ENCODE results near the gene NSF.
"Not testable (repeated sequence)": the region's sequence is repeated elsewhere in the genome, so short reads cannot be mapped to it uniquely, and the experiment has no call there.

NSF gene

DNA sequence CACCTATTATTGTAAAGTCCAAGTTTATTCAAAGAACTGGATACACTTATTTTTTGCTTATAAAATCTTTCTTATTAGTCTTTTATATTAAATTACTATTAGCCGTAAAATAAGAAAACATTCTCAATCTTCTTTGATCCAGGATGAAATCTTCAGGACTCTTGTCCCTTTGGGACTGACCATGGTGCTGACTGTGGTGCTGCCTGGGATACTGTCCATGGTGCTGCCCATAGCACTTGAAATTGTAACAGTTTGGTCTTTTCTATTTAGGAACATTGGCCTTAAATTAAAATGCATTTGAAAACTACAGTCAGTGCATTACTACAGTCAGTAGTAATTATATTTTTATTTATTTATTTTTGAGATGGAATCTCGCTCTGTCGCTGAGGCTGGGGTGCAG, 41.7 kb downstream of the NSF start:
- DNase-seq: not testable (repeated sequence)

DNA sequence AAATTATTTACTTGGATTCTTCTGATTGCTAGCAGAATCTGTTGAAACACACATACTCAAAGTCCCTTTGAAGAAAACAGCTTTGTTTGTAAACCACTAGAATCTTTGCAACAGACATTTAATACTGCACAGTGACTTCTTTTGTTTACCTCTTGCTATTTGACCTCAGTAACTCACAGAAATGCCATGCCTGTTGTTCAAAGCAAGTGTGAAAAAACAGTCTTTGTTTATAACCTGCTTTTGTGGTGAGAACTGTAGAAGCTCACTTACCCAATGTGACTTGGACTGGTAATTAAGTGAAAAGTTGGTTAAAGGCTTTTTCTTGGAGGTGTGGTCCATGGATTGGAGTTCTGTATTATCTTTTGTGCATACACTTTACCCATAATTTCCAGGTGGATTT, 44.4 kb downstream of the NSF start:
- not testable (repeated sequence) for DNase-seq

DNA sequence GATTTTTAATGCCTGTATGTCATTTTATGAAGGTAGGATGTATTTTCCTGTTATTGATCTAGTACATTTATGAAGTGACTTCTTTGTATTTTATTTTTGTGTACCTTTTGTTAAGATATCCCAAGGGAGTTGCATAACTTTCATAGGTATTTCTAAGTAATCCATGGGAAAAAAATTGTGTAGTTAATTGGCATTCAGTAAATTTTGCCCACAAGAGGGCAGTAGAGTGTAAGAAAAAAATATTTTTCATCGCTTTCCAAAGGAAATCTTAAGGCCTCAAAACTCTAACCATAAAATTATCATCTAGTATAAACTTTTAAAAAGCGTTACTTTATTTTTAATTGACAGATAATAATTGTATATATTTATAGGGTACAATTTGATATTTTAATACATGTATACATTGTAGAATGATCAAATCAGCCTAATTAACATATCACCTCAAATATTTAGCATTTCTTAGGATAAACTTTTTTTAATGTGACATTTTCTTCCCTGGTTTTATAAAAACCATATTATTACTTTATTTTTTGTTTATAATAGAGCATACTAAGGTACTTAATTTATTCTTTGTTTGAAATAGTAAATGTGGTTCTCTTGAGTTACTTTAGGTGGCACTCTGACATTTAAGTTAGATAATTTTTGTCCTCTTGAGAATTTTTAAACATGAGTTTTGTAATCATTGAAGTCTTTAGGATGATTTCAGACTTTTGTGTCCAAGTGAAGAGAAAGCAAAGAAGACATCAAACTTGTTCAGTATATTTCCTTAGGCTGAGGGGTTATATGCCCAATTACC, 51.6 kb downstream of the NSF start:
- DNase-seq: not testable (repeated sequence)

DNA sequence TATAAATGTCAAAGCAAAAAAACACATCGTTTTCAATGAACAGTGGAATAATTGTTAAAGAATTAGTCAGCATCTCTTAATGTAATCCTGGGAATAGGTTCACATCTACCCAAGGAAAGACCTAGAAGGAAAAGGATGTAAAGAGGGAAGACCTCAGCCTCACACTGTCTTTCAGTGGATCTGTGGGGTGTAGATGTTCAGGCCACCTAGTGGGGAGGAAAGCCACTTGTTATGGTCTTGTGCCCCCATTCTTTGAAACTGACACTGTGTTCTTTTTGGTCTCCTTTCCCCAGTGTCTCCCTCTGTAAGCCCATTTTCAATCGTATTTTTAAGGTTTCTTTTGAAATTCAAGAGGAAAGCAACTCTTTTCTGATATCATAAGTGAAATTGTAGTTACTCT, 56.8 kb downstream of the NSF start:
- not testable (repeated sequence) for DNase-seq

DNA sequence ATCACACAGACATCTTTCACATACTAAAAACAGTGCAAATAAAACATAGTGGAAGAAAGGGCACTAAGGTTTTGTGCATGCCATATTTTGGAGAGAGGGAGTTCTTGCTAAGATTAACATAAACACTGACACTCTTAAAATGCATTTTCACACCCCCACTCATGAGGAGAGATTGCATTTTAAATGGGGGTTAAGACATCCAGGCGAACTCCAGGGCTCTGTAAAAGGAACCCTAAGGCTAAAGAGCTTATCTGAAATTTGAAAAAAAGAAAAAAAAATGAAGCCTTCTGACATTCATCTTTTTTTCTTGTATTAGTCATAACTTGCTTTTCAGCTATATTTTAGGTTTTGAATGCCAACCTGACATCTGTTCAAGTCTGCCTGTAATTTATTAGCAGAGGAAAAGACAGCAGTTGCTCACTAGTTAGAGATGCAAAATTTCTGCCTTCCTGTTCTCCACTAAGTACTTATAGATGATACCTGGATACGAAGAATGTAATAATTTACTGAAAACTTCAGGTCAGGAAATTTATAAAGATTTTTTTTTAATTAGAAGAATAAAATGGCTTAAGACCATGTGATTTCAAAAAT, 57.3 kb downstream of the NSF start:
- DNase-seq: not testable (repeated sequence)

DNA sequence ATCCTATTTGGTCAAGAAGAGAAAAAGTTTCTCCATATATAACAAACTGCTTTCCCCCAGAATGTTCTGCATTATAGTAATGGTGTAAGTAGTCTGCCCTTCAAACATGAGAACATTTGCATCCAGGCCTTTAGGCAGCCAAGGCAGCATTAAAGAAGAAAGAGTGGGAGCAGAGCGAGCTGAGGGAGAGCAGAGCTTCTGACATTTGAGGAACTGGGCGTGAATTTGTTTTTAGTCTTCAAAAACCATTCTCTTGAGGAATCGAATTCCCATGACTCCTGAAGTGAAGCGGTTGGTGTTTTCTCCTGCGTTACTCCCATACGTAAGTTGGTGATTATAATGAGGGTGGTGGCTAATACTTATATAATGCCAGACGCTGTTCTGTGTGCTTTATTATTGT, 58.8 kb downstream of the NSF start:
- DNase-seq: not testable (repeated sequence)

DNA sequence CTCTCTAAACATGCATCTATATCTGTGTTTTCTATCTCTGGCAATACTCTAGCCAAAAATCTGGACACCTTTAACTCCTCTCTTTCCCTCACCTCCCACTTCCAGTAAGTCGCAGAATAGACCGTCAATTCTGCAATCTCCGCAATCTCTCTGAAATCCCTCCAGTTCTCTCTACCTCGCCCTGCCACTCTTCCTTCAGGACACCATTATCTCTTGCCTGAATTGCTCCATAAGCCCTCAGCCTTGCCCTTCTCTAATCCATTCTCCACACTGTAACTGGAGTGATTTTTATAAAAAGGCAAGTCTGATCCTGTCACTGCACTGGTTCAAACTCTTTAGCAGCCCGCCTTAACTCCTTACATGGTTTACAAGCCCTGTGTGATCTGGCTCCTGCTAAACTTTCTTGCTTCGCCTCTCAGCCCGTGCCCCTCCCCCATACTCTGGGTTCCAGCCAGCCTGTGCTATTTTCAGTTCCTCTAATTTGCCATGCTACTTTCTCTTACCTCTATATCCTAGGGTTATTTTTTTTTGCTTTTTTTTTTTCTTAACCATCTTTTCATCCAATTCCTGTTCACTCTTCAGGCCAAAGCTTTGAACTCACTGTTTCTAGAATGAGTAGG, 61.7 kb downstream of the NSF start:
- not testable (repeated sequence) for DNase-seq

DNA sequence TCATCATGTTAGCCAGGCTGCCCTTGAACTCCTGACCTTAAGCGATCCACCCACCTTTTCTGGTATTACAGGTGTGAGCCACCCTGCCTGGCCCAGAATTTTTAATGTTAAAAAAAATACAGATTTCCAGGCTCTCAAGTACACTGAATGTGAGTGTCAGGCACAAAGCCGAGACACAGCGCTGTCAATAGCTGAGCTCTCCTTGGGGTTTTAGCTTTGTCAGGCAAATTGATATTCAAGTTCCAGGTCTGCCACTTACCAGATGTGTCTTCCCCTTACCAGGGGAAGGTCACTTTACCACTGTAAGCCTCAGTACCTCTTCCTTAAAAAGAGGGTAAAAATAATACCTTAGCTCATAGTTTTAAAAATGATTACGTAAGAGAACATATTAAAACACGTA, 67.8 kb downstream of the NSF start:
- not testable (repeated sequence) for DNase-seq

DNA sequence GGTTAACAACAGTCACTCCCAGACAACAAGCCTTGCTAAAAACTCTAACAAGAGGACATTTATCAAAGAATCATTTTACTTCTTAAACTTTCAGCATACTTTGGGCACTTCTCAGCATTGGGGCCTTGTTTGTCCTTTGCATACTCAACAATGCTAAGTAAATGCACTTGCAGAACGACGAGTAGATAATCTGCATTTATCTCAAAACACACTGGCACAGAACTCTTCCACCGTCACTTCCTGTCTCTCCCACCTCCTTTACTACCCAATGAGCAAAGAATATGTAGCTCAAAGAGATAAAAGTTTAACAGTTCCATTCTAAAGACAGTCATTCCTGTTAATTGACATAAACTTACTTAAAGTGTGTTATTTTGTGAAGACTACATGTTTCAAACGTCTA, 69.2 kb downstream of the NSF start:
- not testable (repeated sequence) for DNase-seq

DNA sequence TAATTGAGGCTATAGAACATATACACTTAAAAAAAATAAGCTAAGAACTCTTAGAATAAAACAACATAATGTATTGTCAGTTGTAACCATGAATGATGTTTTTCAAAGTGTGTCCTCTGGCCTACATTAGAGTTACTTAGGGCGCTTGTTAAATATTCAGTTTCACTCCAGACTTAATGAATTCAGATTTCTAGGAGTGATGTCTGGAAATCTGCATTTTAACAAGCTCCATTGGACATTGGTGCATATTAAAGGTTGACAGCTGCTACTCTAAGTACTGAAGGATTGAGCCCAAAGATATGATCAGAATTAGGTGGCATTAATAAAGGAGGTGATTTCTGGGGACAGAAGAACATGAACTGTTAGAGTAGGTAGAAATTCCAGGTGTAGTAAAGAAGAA, 72.7 kb downstream of the NSF start:
- not testable (repeated sequence) for DNase-seq

DNA sequence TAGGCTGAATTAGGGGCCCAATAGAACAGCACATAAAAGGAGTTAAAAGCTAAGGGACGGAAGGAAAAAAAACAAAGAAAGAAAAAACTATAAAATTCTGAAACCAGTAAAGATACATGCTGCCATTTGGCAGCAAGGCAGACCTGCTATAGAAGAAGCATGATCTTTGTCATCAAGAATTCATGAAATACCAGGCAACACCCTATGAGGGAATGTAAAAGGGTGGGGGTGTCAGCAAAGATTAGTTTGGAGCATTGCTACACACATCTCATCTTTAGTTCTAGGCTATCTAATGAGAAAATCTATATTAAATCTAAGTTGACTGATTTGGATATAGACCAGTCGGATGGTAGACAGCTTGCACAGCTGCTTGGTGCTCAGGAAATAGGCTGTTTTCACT, 73.1 kb downstream of the NSF start:
- DNase-seq: not testable (repeated sequence)

DNA sequence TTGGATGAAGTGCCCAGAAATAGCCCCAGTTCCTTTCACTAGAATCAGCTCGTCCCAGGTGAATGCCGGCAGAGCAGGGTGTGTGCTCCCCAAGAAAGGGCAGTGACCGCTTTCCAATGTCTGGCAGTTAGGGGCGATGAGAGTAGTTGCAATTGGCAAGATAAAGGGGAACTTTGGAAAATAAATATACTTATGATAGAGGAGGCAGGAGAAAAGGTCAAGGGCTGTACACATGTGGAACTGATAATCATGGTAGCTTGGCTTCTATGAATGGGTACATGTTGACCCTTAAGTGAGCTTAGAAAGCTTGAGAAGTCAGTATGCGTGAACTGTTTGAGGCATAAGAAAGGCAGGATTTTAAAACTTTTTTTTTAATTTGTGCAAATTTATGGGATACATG, 75.5 kb downstream of the NSF start:
- DNase-seq: not testable (repeated sequence)

DNA sequence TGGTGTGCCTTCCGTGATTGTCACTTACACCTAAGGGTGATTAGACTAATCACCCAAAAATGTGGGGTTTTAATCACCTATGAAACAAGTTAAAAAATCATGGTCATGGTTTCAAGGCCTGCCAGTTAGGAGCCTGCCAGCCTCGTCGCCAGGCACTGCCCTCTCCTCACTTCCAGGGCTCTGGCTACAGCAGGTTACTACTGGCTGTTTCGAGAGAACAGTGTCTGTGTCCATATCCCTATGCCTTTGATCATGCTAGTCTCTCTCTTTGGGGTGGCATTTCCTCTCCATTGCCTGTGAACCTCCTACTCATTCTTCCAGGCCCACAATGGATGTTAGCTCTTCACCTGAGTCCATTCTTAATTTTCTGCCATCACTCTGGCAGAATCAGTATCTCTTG, 80.3 kb downstream of the NSF start:
- DNase-seq: not testable (repeated sequence)

DNA sequence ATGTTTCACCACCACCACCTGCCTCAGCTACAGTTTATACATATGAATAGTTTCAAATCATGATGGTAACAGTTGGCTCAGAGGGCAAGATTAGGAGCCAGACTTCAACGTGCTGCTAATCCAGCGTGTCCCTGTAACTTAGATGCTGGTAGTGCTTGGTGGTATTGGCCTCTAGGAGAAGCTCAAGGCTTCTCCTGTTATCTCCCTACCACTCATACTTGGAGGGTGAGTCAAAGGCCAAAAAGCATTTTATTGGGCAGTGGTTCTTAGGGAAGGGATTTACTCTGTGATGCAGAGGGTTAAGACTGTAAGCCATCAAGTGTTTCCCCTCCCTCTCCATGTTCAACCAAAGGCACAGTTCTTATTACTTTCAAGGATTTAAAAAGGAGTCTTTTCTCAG, 82.3 kb downstream of the NSF start:
- not testable (repeated sequence) for DNase-seq

DNA sequence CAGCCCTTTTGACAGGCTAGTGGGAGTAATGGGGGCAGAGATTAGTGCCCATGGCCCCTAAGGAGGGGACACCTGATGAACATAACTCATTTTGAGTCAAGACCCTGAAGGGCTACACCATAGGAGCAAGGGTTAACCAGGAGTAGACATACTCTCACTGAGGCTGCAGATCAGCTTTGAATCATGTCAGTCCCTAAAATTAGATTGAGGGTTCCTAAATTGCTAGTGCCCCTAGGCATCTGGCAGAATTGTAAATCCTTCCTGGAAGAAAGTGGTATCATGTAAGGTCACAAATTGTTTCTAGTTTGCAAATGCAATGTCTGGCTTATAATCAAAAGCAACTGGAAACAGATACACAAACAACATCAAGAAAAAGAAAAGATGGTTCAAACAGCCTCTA, 87.3 kb downstream of the NSF start:
- DNase-seq: not testable (repeated sequence)

DNA sequence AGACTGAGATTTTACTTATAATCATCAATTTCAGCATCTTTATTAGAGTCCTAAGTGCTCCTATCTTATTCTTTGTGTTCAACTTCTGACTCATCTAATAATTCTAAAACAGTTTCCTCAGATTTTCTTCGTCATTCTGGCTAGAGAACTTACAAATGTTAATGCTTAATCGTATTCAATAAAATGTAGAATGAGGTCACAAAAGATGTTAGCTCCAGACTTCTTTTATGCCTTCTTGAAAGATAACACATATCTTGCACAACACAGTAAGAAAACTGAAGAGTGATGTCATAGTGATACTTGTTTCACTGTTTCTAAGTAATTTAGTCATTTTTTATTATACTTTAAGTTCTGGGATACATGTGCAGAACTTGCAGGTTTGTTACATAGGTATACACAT, 93.2 kb downstream of the NSF start:
- DNase-seq: not testable (repeated sequence)

DNA sequence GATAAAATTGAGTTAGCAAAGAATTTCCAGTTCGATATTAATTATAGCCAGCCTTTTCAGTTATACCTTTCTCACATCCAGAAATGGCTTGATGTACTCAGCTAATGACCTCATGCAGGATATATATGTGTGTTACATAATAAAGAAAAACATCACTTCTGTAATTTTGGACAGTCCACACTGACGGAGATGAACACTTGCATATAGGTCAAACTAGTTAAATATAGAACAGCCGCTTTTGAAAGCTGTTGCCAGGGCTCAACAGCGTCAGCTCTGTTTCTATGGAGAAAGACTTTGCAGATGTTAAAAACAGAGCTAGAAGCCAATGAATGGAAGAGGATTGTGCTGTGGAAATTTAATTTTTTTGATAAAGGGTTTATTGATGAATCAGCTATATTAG, 94.8 kb downstream of the NSF start:
- not testable (repeated sequence) for DNase-seq

DNA sequence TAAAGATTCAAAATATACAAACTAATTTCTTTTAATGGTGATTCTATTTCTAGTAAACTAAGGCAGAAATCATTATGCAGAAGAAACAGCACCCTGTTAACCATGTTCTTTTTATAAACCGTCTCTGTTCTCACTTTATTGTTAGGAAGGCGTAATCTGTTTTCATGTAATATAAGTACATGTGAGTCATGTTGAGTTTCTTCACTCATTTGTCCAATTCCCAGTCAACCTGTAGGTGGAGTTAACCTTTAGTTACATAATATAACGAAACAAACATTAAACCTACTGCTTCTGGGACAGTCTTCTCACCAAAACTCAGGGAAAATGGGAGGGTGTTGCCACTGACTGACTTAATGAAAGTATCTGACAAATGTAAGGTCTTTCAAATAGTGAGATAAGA, 101.7 kb downstream of the NSF start:
- DNase-seq: not testable (repeated sequence)

DNA sequence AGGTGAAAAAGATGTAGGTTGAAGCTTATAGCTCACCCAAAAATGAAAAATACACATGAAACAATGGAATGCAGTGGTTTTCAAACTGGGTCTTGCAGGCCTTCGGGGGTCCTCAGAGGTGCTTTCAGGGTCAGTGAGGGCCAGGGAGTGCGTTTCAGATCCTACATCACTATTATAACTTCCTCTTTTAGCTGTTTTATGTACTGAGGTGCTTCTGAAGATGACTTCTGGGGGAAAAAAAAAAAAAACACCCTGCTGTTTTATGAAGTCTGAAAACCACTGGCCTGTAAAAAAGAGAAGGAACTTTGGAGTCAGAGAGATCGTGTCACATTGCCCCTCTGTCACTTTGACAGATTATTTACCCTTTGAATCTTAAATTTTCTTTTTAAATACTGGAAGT, 102.8 kb downstream of the NSF start:
- not testable (repeated sequence) for DNase-seq

DNA sequence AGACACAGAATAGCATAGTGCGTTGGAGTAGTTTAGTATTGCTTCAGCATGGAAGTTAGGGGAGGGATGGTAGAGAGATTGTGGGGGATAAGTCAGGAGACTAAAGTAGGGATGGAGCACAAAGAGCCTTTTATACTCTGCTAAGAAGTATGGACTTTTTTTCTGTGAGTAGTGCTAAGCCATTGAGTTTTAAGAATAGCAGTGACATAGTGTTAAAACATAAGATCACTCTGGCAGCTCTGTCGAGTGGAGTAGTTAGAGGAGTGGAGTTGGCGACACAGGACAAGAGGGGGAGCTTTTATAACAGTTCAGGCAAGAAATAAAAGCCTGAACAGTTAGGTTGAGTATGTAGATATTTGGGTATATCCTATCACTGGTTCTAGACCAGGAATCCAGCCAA, 106.1 kb downstream of the NSF start:
- DNase-seq: not testable (repeated sequence)

DNA sequence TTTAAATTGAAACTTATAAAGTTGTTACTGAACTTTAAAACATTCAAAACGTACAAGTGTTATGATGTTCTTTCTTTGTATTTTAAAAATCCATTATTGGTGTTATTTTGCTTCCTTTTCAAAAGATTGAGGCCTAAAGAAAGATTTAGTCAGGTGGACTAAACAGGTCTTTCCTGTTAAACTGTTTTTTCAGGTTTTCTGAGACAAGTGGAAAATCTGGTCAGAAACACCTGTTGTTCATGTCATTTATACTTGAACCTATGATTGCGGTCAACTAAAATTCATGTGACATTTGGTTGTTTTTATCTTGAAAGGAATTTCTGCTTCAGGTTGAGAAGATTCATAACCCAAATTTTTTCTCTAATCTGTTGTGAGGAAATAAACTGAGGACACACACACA, 108.5 kb downstream of the NSF start:
- not testable (repeated sequence) for DNase-seq

DNA sequence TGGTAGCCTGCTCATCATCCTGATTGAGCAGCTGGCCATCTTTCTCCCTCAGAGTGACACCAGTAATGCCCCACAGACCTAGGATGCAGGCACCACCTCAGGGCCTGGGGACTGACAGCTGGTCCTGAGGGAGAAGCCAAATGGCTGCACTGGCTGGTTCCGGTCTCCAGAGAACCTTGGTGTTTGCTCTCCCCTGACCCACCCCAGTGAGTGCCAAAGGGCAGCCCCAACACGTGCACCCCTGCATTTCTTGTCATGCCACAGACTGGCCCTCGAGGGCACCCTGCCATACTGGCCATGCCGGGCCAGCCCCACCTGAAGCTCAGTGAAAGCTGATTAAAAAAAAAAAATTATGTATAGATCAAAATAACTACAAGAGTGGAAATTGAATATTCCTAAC, 127.5 kb downstream of the NSF start:
- no peak for DNase-seq

DNA sequence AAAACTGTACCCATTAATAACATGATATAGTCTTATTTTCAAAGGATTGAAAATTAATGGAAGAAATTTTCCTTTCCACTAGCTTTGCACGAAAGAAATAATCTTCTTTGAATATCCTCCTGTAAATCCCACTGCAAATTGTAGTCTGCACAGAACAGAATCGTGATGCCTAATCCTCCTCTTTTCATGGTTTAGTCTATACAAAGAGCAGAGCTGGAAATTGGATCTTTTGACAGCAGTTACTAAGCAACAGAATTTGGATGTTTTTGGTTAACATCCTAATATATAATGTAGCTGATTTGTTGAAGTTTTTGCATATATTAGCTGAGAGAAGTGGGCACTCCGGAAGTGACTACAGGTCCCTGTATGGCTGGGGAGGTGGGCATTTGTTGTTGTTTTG, 129.4 kb downstream of the NSF start:
- no peak for DNase-seq

DNA sequence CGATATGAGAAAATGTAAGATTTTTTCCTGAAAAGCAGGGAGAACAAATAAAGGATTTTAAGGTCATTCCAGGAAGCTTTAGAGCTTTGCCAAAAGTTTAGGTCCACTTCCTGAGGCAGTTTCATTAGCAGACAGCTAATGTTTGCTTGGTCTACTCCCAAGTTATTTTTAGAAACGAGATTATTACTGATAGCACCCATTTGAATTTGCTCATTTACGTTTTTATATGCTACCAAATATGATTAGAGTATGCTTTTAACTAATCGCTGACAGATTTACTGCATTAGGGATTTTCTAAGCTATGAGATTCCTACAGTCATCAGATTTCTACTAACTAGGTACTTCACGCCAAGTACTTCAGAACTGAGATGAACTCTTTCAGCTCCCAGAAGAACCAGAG, 129.9 kb downstream of the NSF start:
- DNase-seq: no peak

Data from NCI-H2171 treated with DMSO at 0.1 percent for 48 hours (cell line).